ENCODE measurements around the gene CASP3. TPM values are rescaled to one million over a fixed set of nuclear protein-coding genes. Genes with fewer than 3 reads are reported as not detected.

The CASP3 gene
- total and polyA plus RNA-seq, 2 donors (not counting 1 experiment from before 2014, with no cell fraction given) = 7.9 to 15.8 TPM

DNA sequence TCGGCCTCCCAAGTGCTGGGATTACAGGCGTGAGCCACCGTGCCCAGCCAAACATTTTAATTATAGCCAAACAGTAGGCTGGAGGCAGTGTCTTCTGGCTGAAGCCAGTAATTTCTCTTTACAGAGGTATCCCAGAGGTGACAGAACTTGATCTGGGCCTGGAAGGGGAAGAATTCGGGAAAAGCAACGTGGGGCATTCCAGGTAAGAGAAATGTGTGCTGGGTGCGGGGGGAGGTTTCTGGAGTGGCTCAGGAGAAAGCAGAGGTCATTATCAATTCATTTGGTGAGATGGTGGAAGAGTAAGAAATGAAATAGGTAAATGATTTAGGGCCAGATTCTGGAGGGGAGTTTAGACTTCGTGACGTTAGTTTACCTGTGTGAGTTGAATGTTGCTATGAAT lies 2.7 kb upstream of the CASP3 start:
- no peaks in the 10 kb centered on the region for H3K36me3 ChIP-seq (replicated peaks in 1 of 2; ENCODE audit: control extremely low read depth in 1 of 2, control insufficient read depth in 1 of 2, extremely low read depth in 1 of 2, insufficient read depth in 2 of 2, low read length in 1 of 2)
- Mint-ChIP-seq H3K4me1 (peaks cover 32% of the 10 kb centered on the region), H3K9me3 (ENCODE audit: insufficient read depth) (no peaks in the 10 kb centered on the region), H3K4me3 (no peak overlapping the region), H3K27me3 (no peaks in the 10 kb centered on the region), H3K27ac (no peak overlapping the region)
- no peaks in the 10 kb centered on the region for H3K27me3 ChIP-seq (replicated peaks in 1 of 4; ENCODE audit: control extremely low read depth in 1 of 4, control insufficient read depth in 3 of 4, insufficient read depth in 4 of 4, low read length in 3 of 4)
- no peak overlapping the region for H3K4me3 ChIP-seq (ENCODE audit: control extremely low read depth in 1 of 5, extremely low read depth in 1 of 5, insufficient read depth in 1 of 5, low read depth in 2 of 5, low read length in 4 of 5)
- H3K4me2 ChIP-seq (replicated peaks; ENCODE audit: low read depth, low read length, poor library complexity, severe bottlenecking) = no peak overlapping the region
- ATAC-seq (ENCODE audit: low read depth) (no peak), DNase-seq (no peak)
- ChIA-PET CTCF (no interaction called here), POLR2A (no interaction called here)
- no peak overlapping the region for H2AFZ ChIP-seq (ENCODE audit: insufficient read depth, low read depth, low read length, poor library complexity, severe bottlenecking)
- H3K9me3 ChIP-seq (ENCODE audit: control extremely low read depth in 1 of 3, control insufficient read depth in 2 of 3, insufficient read depth in 1 of 3, low read length in 2 of 3) = no peaks in the 10 kb centered on the region
- TF ChIP-seq EZH2 (IDR thresholded peaks at IDR 0.05; ENCODE audit: borderline replicate concordance, insufficient read depth, low read depth, low read length, poor library complexity, severe bottlenecking) = no peak
- TF ChIP-seq, protein P1, sequence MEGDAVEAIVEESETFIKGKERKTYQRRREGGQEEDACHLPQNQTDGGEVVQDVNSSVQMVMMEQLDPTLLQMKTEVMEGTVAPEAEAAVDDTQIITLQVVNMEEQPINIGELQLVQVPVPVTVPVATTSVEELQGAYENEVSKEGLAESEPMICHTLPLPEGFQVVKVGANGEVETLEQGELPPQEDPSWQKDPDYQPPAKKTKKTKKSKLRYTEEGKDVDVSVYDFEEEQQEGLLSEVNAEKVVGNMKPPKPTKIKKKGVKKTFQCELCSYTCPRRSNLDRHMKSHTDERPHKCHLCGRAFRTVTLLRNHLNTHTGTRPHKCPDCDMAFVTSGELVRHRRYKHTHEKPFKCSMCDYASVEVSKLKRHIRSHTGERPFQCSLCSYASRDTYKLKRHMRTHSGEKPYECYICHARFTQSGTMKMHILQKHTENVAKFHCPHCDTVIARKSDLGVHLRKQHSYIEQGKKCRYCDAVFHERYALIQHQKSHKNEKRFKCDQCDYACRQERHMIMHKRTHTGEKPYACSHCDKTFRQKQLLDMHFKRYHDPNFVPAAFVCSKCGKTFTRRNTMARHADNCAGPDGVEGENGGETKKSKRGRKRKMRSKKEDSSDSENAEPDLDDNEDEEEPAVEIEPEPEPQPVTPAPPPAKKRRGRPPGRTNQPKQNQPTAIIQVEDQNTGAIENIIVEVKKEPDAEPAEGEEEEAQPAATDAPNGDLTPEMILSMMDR (IDR thresholded peaks at IDR 0.05) = no peak
- peaks cover 22 to 23% of the 10 kb centered on the region in 2 donors for H3K4me1 ChIP-seq (ENCODE audit: control insufficient read depth in 2 of 2, insufficient read depth in 2 of 2, low read length in 2 of 2)
- intact Hi-C loops (cut with micrococcal nuclease) = no loop called here
- WGBS (ENCODE audit: insufficient coverage) = 97% methylated on average over 7 of the region's 8 CpGs
- no peak overlapping the region for H3K27ac ChIP-seq (ENCODE audit: low read length in 2 of 2)
- H3K79me2 ChIP-seq (ENCODE audit: control insufficient read depth, insufficient read depth, low read length) = peaks cover 27% of the 10 kb centered on the region
- H3K9ac ChIP-seq (ENCODE audit: low read length) = no peak overlapping the region
- H4K20me1 ChIP-seq (ENCODE audit: control insufficient read depth, insufficient read depth, low read length, poor library complexity, severe bottlenecking) = peaks cover 9% of the 10 kb centered on the region

DNA sequence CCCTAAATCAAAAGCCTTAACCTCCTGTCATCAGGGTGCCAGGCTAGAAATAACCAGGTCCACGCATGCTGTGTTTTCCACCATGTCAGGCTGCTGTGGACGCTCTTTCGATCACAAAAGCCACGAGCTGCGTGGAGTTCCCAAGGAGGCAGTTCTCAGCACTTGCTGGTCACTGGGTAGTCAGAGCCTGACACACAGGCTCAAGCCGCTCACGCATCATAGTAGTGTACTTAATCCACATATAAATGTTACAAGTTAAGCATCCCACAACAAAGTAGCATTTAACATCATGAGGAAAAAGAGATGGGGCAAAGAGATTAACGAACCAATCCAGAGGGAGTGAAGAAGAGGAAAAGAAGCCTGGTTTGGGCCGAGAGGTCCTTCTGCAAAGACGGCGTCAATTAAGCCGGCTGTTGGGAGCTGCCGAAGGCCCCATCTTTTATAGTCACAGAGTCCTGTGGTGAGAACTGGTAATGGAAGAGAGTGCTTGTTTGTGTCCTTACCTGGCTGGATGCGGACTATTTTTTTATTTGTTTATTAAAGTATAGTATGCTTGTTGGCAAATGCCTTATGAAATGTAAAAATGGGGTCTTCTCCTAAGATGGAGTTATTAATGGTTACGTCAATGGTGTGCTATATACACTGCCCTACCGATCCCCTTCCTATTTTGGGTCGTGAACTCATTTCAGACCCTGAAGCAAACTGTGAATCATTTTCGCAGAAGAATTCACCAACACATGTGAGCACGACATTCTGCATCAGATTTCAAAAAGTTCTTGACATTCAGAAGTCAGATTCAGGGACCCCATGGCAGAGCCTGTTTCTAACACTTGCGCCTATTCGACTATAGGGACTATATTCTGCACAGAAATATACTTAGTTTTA lies 966 bp upstream of the CASP3 start:
- H3K4me3 Mint-ChIP-seq = peak overlapping the region; percentile 94
- peaks cover 0 to 1% of the 10 kb centered on the region in 2 experiments for H3K36me3 ChIP-seq (replicated peaks in 1 of 2; ENCODE audit: control extremely low read depth in 1 of 2, control insufficient read depth in 1 of 2, extremely low read depth in 1 of 2, insufficient read depth in 2 of 2, low read length in 1 of 2)
- intact Hi-C loops (cut with micrococcal nuclease) = loop anchor here (1.0 to 5.0 kb wide), 8 partner anchors 84 to 821 kb away; partner anchors contain the start of genes ACSL1, CCDC110, CENPU and SLC25A4
- peak overlapping the region; percentile 88 for H2AFZ ChIP-seq (ENCODE audit: insufficient read depth, low read depth, low read length, poor library complexity, severe bottlenecking)
- H3K9ac ChIP-seq (ENCODE audit: low read length) = peak overlapping the region; percentile 82
- TF ChIP-seq EZH2 (IDR thresholded peaks at IDR 0.05; ENCODE audit: borderline replicate concordance, insufficient read depth, low read depth, low read length, poor library complexity, severe bottlenecking) = no peak
- H3K4me1 ChIP-seq (ENCODE audit: control insufficient read depth in 2 of 2, insufficient read depth in 2 of 2, low read length in 2 of 2) = peaks cover 24 to 29% of the 10 kb centered on the region in 2 donors
- ChIA-PET CTCF (interaction anchor here (0.6 to 2.0 kb wide), 5 partner anchors 84 to 484 kb away, joined by 3 to 9 read pairs (median 4); partner anchors contain the start of gene CENPU), POLR2A (interaction anchor here (0.6 to 2.5 kb wide), 6 partner anchors 56 to 386 kb away, joined by 3 to 23 read pairs (median 4); partner anchors contain the start of genes CENPU and IRF2)
- H3K27me3 Mint-ChIP-seq = no peaks in the 10 kb centered on the region
- no peaks in the 10 kb centered on the region for H3K27me3 ChIP-seq (replicated peaks in 1 of 4; ENCODE audit: control extremely low read depth in 1 of 4, control insufficient read depth in 3 of 4, insufficient read depth in 4 of 4, low read length in 3 of 4)
- peak overlapping the region; percentile 93 for H3K4me2 ChIP-seq (replicated peaks; ENCODE audit: low read depth, low read length, poor library complexity, severe bottlenecking)
- peaks cover 43% of the 10 kb centered on the region for H3K79me2 ChIP-seq (ENCODE audit: control insufficient read depth, insufficient read depth, low read length)
- H3K27ac Mint-ChIP-seq = peak overlapping the region; percentile 94
- H3K4me1 Mint-ChIP-seq = peaks cover 39% of the 10 kb centered on the region
- peaks cover 15% of the 10 kb centered on the region for H4K20me1 ChIP-seq (ENCODE audit: control insufficient read depth, insufficient read depth, low read length, poor library complexity, severe bottlenecking)
- H3K4me3 ChIP-seq (ENCODE audit: control extremely low read depth in 1 of 5, extremely low read depth in 1 of 5, insufficient read depth in 1 of 5, low read depth in 2 of 5, low read length in 4 of 5) = peak overlapping the region; percentile 75 to 88 (median 85)
- ATAC-seq (ENCODE audit: low read depth) = no peak
- no peaks in the 10 kb centered on the region for H3K9me3 Mint-ChIP-seq (ENCODE audit: insufficient read depth)
- H3K9me3 ChIP-seq (ENCODE audit: control extremely low read depth in 1 of 3, control insufficient read depth in 2 of 3, insufficient read depth in 1 of 3, low read length in 2 of 3) = no peaks in the 10 kb centered on the region
- H3K27ac ChIP-seq (ENCODE audit: low read length in 2 of 2) = peak overlapping the region; percentile 71 to 86
- no peak for DNase-seq
- WGBS (ENCODE audit: insufficient coverage) = 40% methylated on average over 16 of the region's 21 CpGs

All from B cell (primary cell).